Body of pancreas (tissue), 4 donors: ENCODE measurements around the gene TAF5L. TPM values are rescaled to one million over a fixed set of nuclear protein-coding genes. Genes with fewer than 3 reads are reported as not detected.

ENCODE experiments used
- ATAC-seq: fragments of 150-250 bp; one replicate; pipeline ENCODE4 v1.9.1; 2016
- DNase-seq, 4 donors: peaks; one replicate each; pipeline ENCODE4 v3.0.0-alpha.2; 2019
- H3K27ac ChIP-seq, 4 donors: fragments of 200-600 bp; sonication (generic); 1 replicate in 3 of 4; 2 replicates in 1 of 4; pipeline versions ENCODE4 v1.5.1 to v1.6.1; 2016 to 2019; ENCODE audit warnings: mild to moderate bottlenecking in 1 of 4, mixed read lengths in 1 of 4, moderate library complexity in 1 of 4
- H3K27me3 ChIP-seq, 2 donors: fragments of 200-600 bp; sonication (generic); one replicate each; pipeline ENCODE4 v1.6.0; 2016; ENCODE audit warnings: mild to moderate bottlenecking in 1 of 2
- H3K36me3 ChIP-seq, 2 donors: fragments of 200-600 bp; sonication (generic); replicated peaks in 1 of 2; 2 replicates each; pipeline ENCODE4 v1.5.1; 2016; ENCODE audit warnings: low read depth in 2 of 2; ENCODE audit not compliant: insufficient read depth in 1 of 2
- H3K4me1 ChIP-seq: fragments of 200-600 bp; sonication (generic); one replicate; pipeline ENCODE4 v1.6.0; 2016
- H3K4me3 ChIP-seq, 2 donors: fragments of 200-600 bp; sonication (generic); 1 replicate in 1 of 2; 2 replicates in 1 of 2; pipeline ENCODE4 v1.5.1; 2016 to 2019
- H3K9me3 ChIP-seq, 3 donors: fragments of 200-600 bp; sonication (generic); 1 replicate in 2 of 3; 2 replicates in 1 of 3; pipeline ENCODE4 v1.5.1; 2016
- CTCF ChIP-seq, 7 experiments: fragments of 450-650 bp in 4 of 7; fragments of 200-600 bp in 3 of 7; sonication (generic) in 3 of 7; IDR thresholded peaks; one replicate each; pipeline ENCODE4 v1.5.1; 2016 to 2019; ENCODE audit warnings: antibody characterized with exemption in 7 of 7
- POLR2A ChIP-seq, 3 donors: fragments of 450-650 bp; IDR thresholded peaks; one replicate each; pipeline ENCODE4 v1.6.1; 2016; ENCODE audit warnings: antibody characterized with exemption in 3 of 3, mild to moderate bottlenecking in 2 of 3
- WGBS, 2 donors: methylation state at CpG; one replicate each; pipeline ENCODE4 v1.1.5; 2017; 5-methylcytosine and 5-hydroxymethylcytosine counted together
- intact Hi-C: fragments of 100-400 bp; cut with DNase I; formaldehyde crosslinking; loops from one replicate; pipeline ENCODE4 v1.15.1; 2023
- total RNA-seq, 2 donors: library from RNA; depleted of rRNA; stranded (reverse); fragments of >200 nt; gene quantifications; one replicate each; pipeline ENCODE4 v1.1.0, GENCODE V29; 2016

TAF5L gene
- total RNA-seq, 2 donors from 2014 or later, result 4.6 to 6.2 TPM

- ATAC-seq, result no peak
- intact Hi-C loops, result no loop called here
- no peak for DNase-seq
- Histone ChIP-seq H3K9me3 (no peaks in the 10 kb centered on the region), H3K27ac (no peak overlapping the region), H3K4me1 (no peaks in the 10 kb centered on the region), H3K36me3 (peaks cover 8 to 10% of the 10 kb centered on the region in 2 donors), H3K4me3 (no peak overlapping the region), H3K27me3 (no peaks in the 10 kb centered on the region)
- 93 to 95% methylated on average over 5 of the region's 5 CpGs for WGBS, 2 donors
- no peak for TF ChIP-seq CTCF (IDR thresholded peaks at IDR 0.05)
- TF ChIP-seq POLR2A (IDR thresholded peaks at IDR 0.05), result no peak
Measured at GRCh38 chr1:229590119-229590518, 35.8 kb downstream of the TAF5L start.

GRCh38 chr1:229585338-229585737, 40.6 kb downstream of the TAF5L start:
- Histone ChIP-seq H3K36me3 (no peaks in the 10 kb centered on the region), H3K27ac (no peak overlapping the region), H3K9me3 (no peaks in the 10 kb centered on the region), H3K4me1 (peaks cover 9% of the 10 kb centered on the region), H3K27me3 (no peaks in the 10 kb centered on the region), H3K4me3 (no peak overlapping the region)
- intact Hi-C loops, result no loop called here
- no peak for ATAC-seq
- DNase-seq, result no peak
- WGBS, 2 donors, result 54 to 86% methylated on average over 2 of the region's 2 CpGs
- TF ChIP-seq POLR2A (IDR thresholded peaks at IDR 0.05), result no peak
- TF ChIP-seq CTCF (IDR thresholded peaks at IDR 0.05), result no peak

GRCh38 chr1:229582715-229583114, 43.2 kb downstream of the TAF5L start:
- ATAC-seq (no peak), DNase-seq (no peak)
- H3K9me3 ChIP-seq, result no peaks in the 10 kb centered on the region
- no peak for TF ChIP-seq POLR2A (IDR thresholded peaks at IDR 0.05)
- no peak for TF ChIP-seq CTCF (IDR thresholded peaks at IDR 0.05)
- peaks cover 14% of the 10 kb centered on the region for H3K4me1 ChIP-seq
- no peaks in the 10 kb centered on the region for H3K27me3 ChIP-seq
- intact Hi-C loops, result no loop called here
- peak overlapping the region in 1 of 4 donors; percentile 60 for H3K27ac ChIP-seq
- H3K36me3 ChIP-seq, result no peaks in the 10 kb centered on the region
- H3K4me3 ChIP-seq, result no peak overlapping the region
- 93 to 100% methylated on average over 4 of the region's 4 CpGs for WGBS, 2 donors

- intact Hi-C loops, result no loop called here
- TF ChIP-seq CTCF (IDR thresholded peaks at IDR 0.05) (no peak), POLR2A (IDR thresholded peaks at IDR 0.05) (no peak)
- ATAC-seq (peak; percentile 90), DNase-seq (peak; percentile 38 to 63 (median 50))
- no peak overlapping the region for H3K4me3 ChIP-seq
- peak overlapping the region in 1 of 4 donors; percentile 60 for H3K27ac ChIP-seq
- 24 to 43% methylated on average over 11 of the region's 11 CpGs for WGBS, 2 donors
- no peaks in the 10 kb centered on the region for H3K36me3 ChIP-seq
- peaks cover 14% of the 10 kb centered on the region for H3K4me1 ChIP-seq
- no peaks in the 10 kb centered on the region for H3K9me3 ChIP-seq
- H3K27me3 ChIP-seq, result no peaks in the 10 kb centered on the region
Measured at GRCh38 chr1:229582011-229582694, 43.8 kb downstream of the TAF5L start.

- ATAC-seq (no peak), DNase-seq (no peak)
- H3K9me3 ChIP-seq, result no peaks in the 10 kb centered on the region
- TF ChIP-seq CTCF (IDR thresholded peaks at IDR 0.05), result no peak
- TF ChIP-seq POLR2A (IDR thresholded peaks at IDR 0.05), result no peak
- no peak overlapping the region for H3K4me3 ChIP-seq
- no peaks in the 10 kb centered on the region for H3K27me3 ChIP-seq
- no peaks in the 10 kb centered on the region for H3K36me3 ChIP-seq
- intact Hi-C loops, result no loop called here
- H3K27ac ChIP-seq, result no peak overlapping the region
- 84 to 88% methylated on average over 3 of the region's 3 CpGs for WGBS, 2 donors
- peaks cover 14% of the 10 kb centered on the region for H3K4me1 ChIP-seq
Measured at GRCh38 chr1:229581485-229581884, 44.4 kb downstream of the TAF5L start.
